Measurements from ENCODE around the gene HSPA12A.

DNA sequence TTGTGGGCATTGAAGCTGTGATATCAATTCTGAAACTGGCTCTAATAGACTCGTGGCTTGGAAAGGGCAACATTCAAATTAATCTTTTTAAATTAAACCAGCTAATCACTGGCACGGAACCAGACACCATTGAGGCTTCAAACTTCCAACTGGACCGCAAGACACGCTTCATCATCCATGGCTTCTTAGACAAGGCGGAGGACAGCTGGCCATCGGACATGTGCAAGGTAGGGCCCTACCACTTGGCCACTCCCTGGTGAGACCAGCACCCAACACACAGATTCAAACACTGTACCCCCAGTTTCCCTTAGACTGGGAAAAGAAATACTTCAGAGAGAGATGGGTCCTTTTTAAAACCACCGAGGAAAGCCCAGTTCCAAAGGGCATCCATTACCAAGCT lies 116.5 kb downstream of the HSPA12A start:
- TF ChIP-seq, protein P1, sequence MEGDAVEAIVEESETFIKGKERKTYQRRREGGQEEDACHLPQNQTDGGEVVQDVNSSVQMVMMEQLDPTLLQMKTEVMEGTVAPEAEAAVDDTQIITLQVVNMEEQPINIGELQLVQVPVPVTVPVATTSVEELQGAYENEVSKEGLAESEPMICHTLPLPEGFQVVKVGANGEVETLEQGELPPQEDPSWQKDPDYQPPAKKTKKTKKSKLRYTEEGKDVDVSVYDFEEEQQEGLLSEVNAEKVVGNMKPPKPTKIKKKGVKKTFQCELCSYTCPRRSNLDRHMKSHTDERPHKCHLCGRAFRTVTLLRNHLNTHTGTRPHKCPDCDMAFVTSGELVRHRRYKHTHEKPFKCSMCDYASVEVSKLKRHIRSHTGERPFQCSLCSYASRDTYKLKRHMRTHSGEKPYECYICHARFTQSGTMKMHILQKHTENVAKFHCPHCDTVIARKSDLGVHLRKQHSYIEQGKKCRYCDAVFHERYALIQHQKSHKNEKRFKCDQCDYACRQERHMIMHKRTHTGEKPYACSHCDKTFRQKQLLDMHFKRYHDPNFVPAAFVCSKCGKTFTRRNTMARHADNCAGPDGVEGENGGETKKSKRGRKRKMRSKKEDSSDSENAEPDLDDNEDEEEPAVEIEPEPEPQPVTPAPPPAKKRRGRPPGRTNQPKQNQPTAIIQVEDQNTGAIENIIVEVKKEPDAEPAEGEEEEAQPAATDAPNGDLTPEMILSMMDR (IDR thresholded peaks at IDR 0.05), result no peak
- TF ChIP-seq POLR2A (IDR thresholded peaks at IDR 0.05) (no peak), POLR2AphosphoS5 (IDR thresholded peaks at IDR 0.05) (no peak), EP300 (IDR thresholded peaks at IDR 0.05) (no peak)
